CD4-positive, CD25-positive, alpha-beta regulatory T cell (primary cell): ENCODE measurements around the gene SDK1. TPM values are rescaled to one million over a fixed set of nuclear protein-coding genes. Genes with fewer than 3 reads are reported as not detected.

ENCODE experiments used
- ATAC-seq, 2 donors: fragments of 150-1000 bp; cut with Tn5 transposase; one replicate each; pipeline ENCODE4 v1.10.0; 2021; ENCODE audit warnings: low read depth in 2 of 2, moderate number of reproducible peaks in 2 of 2, moderate library complexity in 1 of 2
- DNase-seq, 3 donors: peaks; one replicate each; pipeline versions ENCODE4 v3.0.0 to v3.0.0-alpha.2; 2012 to 2022; ENCODE audit warnings: mixed read lengths in 1 of 3
- H3K27ac ChIP-seq: one replicate; pipeline ENCODE4 v1.7.0; 2013; ENCODE audit warnings: mild to moderate bottlenecking, low read length; ENCODE audit not compliant: insufficient read depth, poor library complexity, severe bottlenecking
- H3K27me3 ChIP-seq: one replicate; pipeline ENCODE4 v1.7.0; 2013; ENCODE audit warnings: low read length; ENCODE audit not compliant: control insufficient read depth, insufficient read depth
- H3K36me3 ChIP-seq: one replicate; pipeline ENCODE4 v1.7.0; 2013; ENCODE audit warnings: mild to moderate bottlenecking, low read length, moderate library complexity; ENCODE audit not compliant: control insufficient read depth, insufficient read depth
- H3K4me1 ChIP-seq: 2 replicates; pipeline ENCODE4 v1.7.0; 2013; ENCODE audit warnings: mild to moderate bottlenecking, low read length; ENCODE audit not compliant: insufficient read depth, control insufficient read depth, poor library complexity, severe bottlenecking
- H3K4me3 ChIP-seq: one replicate; pipeline ENCODE4 v1.7.0; 2013; ENCODE audit warnings: low read depth, mild to moderate bottlenecking, low read length, moderate library complexity
- H3K9me3 ChIP-seq, 2 experiments: 1 replicate in 1 of 2; 2 replicates in 1 of 2; pipeline ENCODE4 v1.7.0; 2013; ENCODE audit warnings: low read length in 2 of 2, mild to moderate bottlenecking in 1 of 2, moderate library complexity in 1 of 2; ENCODE audit not compliant: control insufficient read depth in 2 of 2
- H3K27ac Mint-ChIP-seq, 3 donors: one replicate each; pipeline ENCODE4 v1.8.0; 2020 to 2022; ENCODE audit warnings: mild to moderate bottlenecking in 3 of 3, mixed read lengths in 3 of 3, moderate library complexity in 2 of 3
- H3K27me3 Mint-ChIP-seq: one replicate; pipeline ENCODE4 v1.8.0; 2022; ENCODE audit warnings: mild to moderate bottlenecking, mixed read lengths
- H3K36me3 Mint-ChIP-seq: one replicate; pipeline ENCODE4 v1.8.0; 2020; ENCODE audit warnings: mixed read lengths
- H3K4me1 Mint-ChIP-seq, 4 donors: one replicate each; pipeline ENCODE4 v1.8.0; 2020 to 2022; ENCODE audit warnings: mixed read lengths in 4 of 4, mild to moderate bottlenecking in 1 of 4
- H3K4me3 Mint-ChIP-seq, 4 donors: one replicate each; pipeline ENCODE4 v1.8.0; 2020 to 2022; ENCODE audit warnings: mild to moderate bottlenecking in 4 of 4, mixed read lengths in 4 of 4, moderate library complexity in 3 of 4
- H3K9me3 Mint-ChIP-seq, 7 donors: one replicate each; pipeline ENCODE4 v1.8.0; 2020 to 2022; ENCODE audit warnings: mixed read lengths in 7 of 7, mild to moderate bottlenecking in 3 of 7, moderate library complexity in 2 of 7
- polyA plus RNA-seq, 4 donors: library from polyadenylated mRNA; unstranded; fragments of 300-500 nt; fragmentation: Illumina TruSeq; gene quantifications; one replicate each; pipeline ENCODE4 v1.2.3, GENCODE V29; 2021
- total RNA-seq: library from RNA; stranded (reverse); gene quantifications from one replicate; pipeline ENCODE4 v1.2.3, GENCODE V29; 2022

SDK1 gene
- total and polyA plus RNA-seq, 5 donors from 2014 or later = 0.47 TPM; not detected in 4

GRCh38 chr7:3778345-3778744, 477.3 kb downstream of the SDK1 start:
- peaks cover 6% of the 10 kb centered on the region for H3K27me3 Mint-ChIP-seq
- peaks cover 0 to 12% (median 5%) of the 10 kb centered on the region in 7 donors for H3K9me3 Mint-ChIP-seq

GRCh38 chr7:3780016-3780415, 479.0 kb downstream of the SDK1 start:
- Histone ChIP-seq H3K27ac (no peak overlapping the region), H3K27me3 (peaks cover 8% of the 10 kb centered on the region), H3K36me3 (no peaks in the 10 kb centered on the region), H3K9me3 (peaks cover 7 to 17% of the 10 kb centered on the region in 2 experiments), H3K4me1 (no peaks in the 10 kb centered on the region), H3K4me3 (no peak overlapping the region)
- H3K4me1 Mint-ChIP-seq = no peaks in the 10 kb centered on the region
- no peaks in the 10 kb centered on the region for H3K27me3 Mint-ChIP-seq
- no peak for DNase-seq
- no peak overlapping the region for H3K27ac Mint-ChIP-seq
- no peaks in the 10 kb centered on the region for H3K36me3 Mint-ChIP-seq
- no peak overlapping the region for H3K4me3 Mint-ChIP-seq
- peaks cover 0 to 15% (median 8%) of the 10 kb centered on the region in 7 donors for H3K9me3 Mint-ChIP-seq
- no peak for ATAC-seq

More at GRCh38 chr7:3778345-3778744, 477.3 kb downstream of the SDK1 start:
- H3K27ac ChIP-seq = no peak overlapping the region
- no peaks in the 10 kb centered on the region for H3K4me1 ChIP-seq
- H3K4me3 Mint-ChIP-seq = no peak overlapping the region
- DNase-seq (no peak), ATAC-seq (no peak)
- no peaks in the 10 kb centered on the region for H3K36me3 Mint-ChIP-seq
- H3K4me1 Mint-ChIP-seq = no peaks in the 10 kb centered on the region
- H3K27ac Mint-ChIP-seq = no peak overlapping the region
- H3K4me3 ChIP-seq = no peak overlapping the region
- H3K27me3 ChIP-seq = peaks cover under 1% of the 10 kb centered on the region
- peaks cover 7 to 17% of the 10 kb centered on the region in 2 experiments for H3K9me3 ChIP-seq
- no peaks in the 10 kb centered on the region for H3K36me3 ChIP-seq

GRCh38 chr7:3780525-3780924, 479.5 kb downstream of the SDK1 start:
- Mint-ChIP-seq H3K4me3 (no peak overlapping the region), H3K36me3 (no peaks in the 10 kb centered on the region), H3K4me1 (no peaks in the 10 kb centered on the region), H3K27me3 (peaks cover under 1% of the 10 kb centered on the region), H3K9me3 (peaks cover 0 to 15% (median 8%) of the 10 kb centered on the region in 7 donors), H3K27ac (no peak overlapping the region)
- H3K4me3 ChIP-seq = no peak overlapping the region
- ATAC-seq (no peak), DNase-seq (no peak)
- no peaks in the 10 kb centered on the region for H3K4me1 ChIP-seq
- no peak overlapping the region for H3K27ac ChIP-seq
- H3K36me3 ChIP-seq = no peaks in the 10 kb centered on the region
- peaks cover 9% of the 10 kb centered on the region for H3K27me3 ChIP-seq
- H3K9me3 ChIP-seq = peaks cover 7 to 17% of the 10 kb centered on the region in 2 experiments

GRCh38 chr7:3781607-3782006, 480.6 kb downstream of the SDK1 start:
- Histone ChIP-seq H3K4me3 (no peak overlapping the region), H3K27me3 (peaks cover 12% of the 10 kb centered on the region), H3K36me3 (no peaks in the 10 kb centered on the region), H3K9me3 (peaks cover 7 to 17% of the 10 kb centered on the region in 2 experiments), H3K27ac (no peak overlapping the region), H3K4me1 (no peaks in the 10 kb centered on the region)
- no peak for DNase-seq
- Mint-ChIP-seq H3K9me3 (peaks cover 0 to 15% (median 8%) of the 10 kb centered on the region in 7 donors), H3K4me1 (no peaks in the 10 kb centered on the region), H3K36me3 (no peaks in the 10 kb centered on the region), H3K4me3 (no peak overlapping the region), H3K27ac (no peak overlapping the region), H3K27me3 (peaks cover 8% of the 10 kb centered on the region)
- no peak for ATAC-seq

- H3K27me3 Mint-ChIP-seq = peaks cover 17% of the 10 kb centered on the region
- ATAC-seq = no peak
- H3K27ac Mint-ChIP-seq = no peak overlapping the region
- H3K4me1 ChIP-seq = no peaks in the 10 kb centered on the region
- no peaks in the 10 kb centered on the region for H3K36me3 Mint-ChIP-seq
- H3K4me3 ChIP-seq = no peak overlapping the region
- no peaks in the 10 kb centered on the region for H3K36me3 ChIP-seq
- peaks cover 13% of the 10 kb centered on the region for H3K27me3 ChIP-seq
- no peak for DNase-seq
- H3K4me3 Mint-ChIP-seq = no peak overlapping the region
- H3K9me3 ChIP-seq = peaks cover 0 to 1% of the 10 kb centered on the region in 2 experiments
- H3K9me3 Mint-ChIP-seq = peaks cover 0 to 8% (median 4%) of the 10 kb centered on the region in 7 donors
- no peaks in the 10 kb centered on the region for H3K4me1 Mint-ChIP-seq
- H3K27ac ChIP-seq = no peak overlapping the region
These were observed 486.7 kb downstream of the SDK1 start for GRCh38 chr7:3787717-3788264.

- no peak for ATAC-seq
- no peaks in the 10 kb centered on the region for H3K4me1 ChIP-seq
- H3K36me3 ChIP-seq = no peaks in the 10 kb centered on the region
- peaks cover 0 to 2% (median 0%) of the 10 kb centered on the region in 7 donors for H3K9me3 Mint-ChIP-seq
- H3K27ac ChIP-seq = no peak overlapping the region
- peaks cover 13% of the 10 kb centered on the region for H3K27me3 Mint-ChIP-seq
- no peaks in the 10 kb centered on the region for H3K9me3 ChIP-seq
- DNase-seq = no peak
- no peak overlapping the region for H3K27ac Mint-ChIP-seq
- H3K36me3 Mint-ChIP-seq = no peaks in the 10 kb centered on the region
- no peak overlapping the region for H3K4me3 Mint-ChIP-seq
- H3K27me3 ChIP-seq = peaks cover 4% of the 10 kb centered on the region
- no peaks in the 10 kb centered on the region for H3K4me1 Mint-ChIP-seq
- H3K4me3 ChIP-seq = no peak overlapping the region
These were observed 489.8 kb downstream of the SDK1 start for GRCh38 chr7:3790803-3791202.

GRCh38 chr7:3791327-3791726, 490.3 kb downstream of the SDK1 start:
- no peaks in the 10 kb centered on the region for H3K4me1 Mint-ChIP-seq
- no peak for ATAC-seq

GRCh38 chr7:3795141-3795540, 494.1 kb downstream of the SDK1 start:
- ATAC-seq = no peak
- DNase-seq = no peak
- no peaks in the 10 kb centered on the region for H3K9me3 ChIP-seq
- no peaks in the 10 kb centered on the region for H3K36me3 ChIP-seq
- H3K27ac ChIP-seq = no peak overlapping the region
- H3K4me3 Mint-ChIP-seq = no peak overlapping the region
- H3K27me3 ChIP-seq = no peaks in the 10 kb centered on the region
- no peaks in the 10 kb centered on the region for H3K9me3 Mint-ChIP-seq
- H3K36me3 Mint-ChIP-seq = no peaks in the 10 kb centered on the region
- no peak overlapping the region for H3K27ac Mint-ChIP-seq
- peaks cover 0 to 4% (median 0%) of the 10 kb centered on the region in 4 donors for H3K4me1 Mint-ChIP-seq
- no peaks in the 10 kb centered on the region for H3K27me3 Mint-ChIP-seq
- no peak overlapping the region for H3K4me3 ChIP-seq
- H3K4me1 ChIP-seq = no peaks in the 10 kb centered on the region

More at GRCh38 chr7:3791327-3791726, 490.3 kb downstream of the SDK1 start:
- Mint-ChIP-seq H3K9me3 (peaks cover 0 to 2% (median 0%) of the 10 kb centered on the region in 7 donors), H3K27ac (no peak overlapping the region), H3K36me3 (no peaks in the 10 kb centered on the region), H3K27me3 (peaks cover 8% of the 10 kb centered on the region), H3K4me3 (no peak overlapping the region)
- Histone ChIP-seq H3K4me3 (no peak overlapping the region), H3K27ac (no peak overlapping the region), H3K36me3 (no peaks in the 10 kb centered on the region), H3K9me3 (no peaks in the 10 kb centered on the region), H3K27me3 (peaks cover 2% of the 10 kb centered on the region), H3K4me1 (no peaks in the 10 kb centered on the region)
- DNase-seq = no peak
